Activated CD4-positive, alpha-beta T cell treated with anti-CD3 and anti-CD28 coated beads, Interleukin-2, Interleukin-6, amounts not matched to agents 100 ng/mL and 50 ng/mL, durations not matched to agents 16 hours and 8 hours (primary cell): ENCODE data around the gene CDK5.

Source experiments
- DNase-seq: peaks from one replicate; pipeline ENCODE4 v3.0.0-alpha.2; 2020

The CDK5 gene

GRCh38 chr7:151086802-151087244 lies 29.1 kb upstream of the CDK5 start:
- peak; percentile 50 for DNase-seq

GRCh38 chr7:151085691-151086620 lies 28.3 kb upstream of the CDK5 start, which contains the start of gene AGAP3:
Gene AGAP3 (plus strand): TSS chr7:151086475. CDS start chr7:151086742, 267 bp downstream.
- peak; percentile 78 for DNase-seq

- DNase-seq, result no peak
These were observed 27.6 kb upstream of the CDK5 start for GRCh38 chr7:151085329-151085690.

- no peak for DNase-seq
These were observed 26.1 kb upstream of the CDK5 start for GRCh38 chr7:151083824-151084160.

- peak; percentile 88 for DNase-seq
These were observed 25.6 kb upstream of the CDK5 start, which contains the start of gene TMUB1 for GRCh38 chr7:151083071-151083823. Gene TMUB1 (minus strand): TSS chr7:151083493. CDS start chr7:151082563, 930 bp downstream.

GRCh38 chr7:151082141-151083070 lies 24.7 kb upstream of the CDK5 start:
- no peak for DNase-seq

- DNase-seq, result no peak
These were observed 23.7 kb upstream of the CDK5 start for GRCh38 chr7:151081170-151082101.

GRCh38 chr7:151080522-151081169 lies 22.9 kb upstream of the CDK5 start, which contains the start of gene FASTK:
Gene FASTK (minus strand): TSS chr7:151080809. CDS start chr7:151080766, 43 bp downstream.
- DNase-seq, result peak; percentile 94

GRCh38 chr7:151080067-151080521 lies 22.4 kb upstream of the CDK5 start:
- DNase-seq, result peak; percentile 33

GRCh38 chr7:151079199-151079910 lies 21.7 kb upstream of the CDK5 start:
- no peak for DNase-seq

- no peak for DNase-seq
These were observed 20.7 kb upstream of the CDK5 start for GRCh38 chr7:151078233-151079040.

- DNase-seq, result no peak
These were observed 20.1 kb upstream of the CDK5 start for GRCh38 chr7:151077705-151078232.

GRCh38 chr7:151076863-151077704 lies 19.4 kb upstream of the CDK5 start:
- DNase-seq, result no peak

- no peak for DNase-seq
These were observed 18.3 kb upstream of the CDK5 start for GRCh38 chr7:151075978-151076426.

- DNase-seq, result no peak
These were observed 17.9 kb upstream of the CDK5 start for GRCh38 chr7:151075662-151075971.

- DNase-seq, result no peak
These were observed 17.3 kb upstream of the CDK5 start for GRCh38 chr7:151074817-151075661.

- no peak for DNase-seq
These were observed 16.3 kb upstream of the CDK5 start for GRCh38 chr7:151073990-151074389.
